SK-N-SH (cell line): ENCODE results near the gene DBNL. TPM values are rescaled to one million over a fixed set of nuclear protein-coding genes. Genes with fewer than 3 reads are reported as not detected.
A peak's percentile ranks its signal among the peaks of the same experiment; 100 is the strongest.

Experiments
- CTCF ChIA-PET: fragments of 300-600, 350-600 bp; formaldehyde crosslinking; extraction: SDS; loops from one replicate; lab custom pipeline; 2021; lab: Yijun Ruan, JAX
- POLR2A ChIA-PET: fragments of 350-600 bp; sonication (Branson Sonifier 250); formaldehyde crosslinking; extraction: SDS; loops from one replicate; lab custom pipeline; 2020; ENCODE audit warnings: antibody characterized with exemption, inconsistent platforms; lab: Yijun Ruan, JAX
- DNase-seq: peaks from one replicate; pipeline ENCODE4 v3.0.0; 2012
- H2AFZ ChIP-seq: fragments of 200-600 bp; sonication (generic); 2 replicates; pipeline ENCODE4 v1.8.1; 2016; ENCODE audit warnings: antibody characterized with exemption, mild to moderate bottlenecking, low read depth
- H3F3A ChIP-seq: fragments of 200-600 bp; sonication (generic); replicated peaks from 2 replicates; pipeline ENCODE3; 2016; ENCODE audit warnings: antibody characterized with exemption, mild to moderate bottlenecking; ENCODE audit not compliant: insufficient read depth
- H3K27ac ChIP-seq, 2 experiments: fragments of 200-500 bp in 1 of 2; fragments of 200-600 bp in 1 of 2; sonication (Bioruptor generic) in 1 of 2; sonication (generic), shearing (Covaris generic) in 1 of 2; 2 replicates each; pipeline versions ENCODE4 v1.5.1 to v1.6.1; 2014 to 2016; ENCODE audit warnings: low read depth in 2 of 2, inconsistent platforms in 1 of 2, low read length in 1 of 2, mild to moderate bottlenecking in 1 of 2, mixed read lengths in 1 of 2
- H3K27me3 ChIP-seq: fragments of 200-600 bp; sonication (generic), shearing (Covaris generic); 2 replicates; pipeline ENCODE4 v1.6.1; 2016; ENCODE audit warnings: mixed run types; ENCODE audit not compliant: insufficient read depth
- H3K36me3 ChIP-seq, 2 experiments: fragments of 200-500 bp in 1 of 2; fragments of 200-600 bp in 1 of 2; sonication (Bioruptor generic) in 1 of 2; sonication (generic) in 1 of 2; replicated peaks in 1 of 2; 2 replicates each; pipeline versions ENCODE3 to v1.5.1; 2014 to 2016; ENCODE audit warnings: low read length in 1 of 2, mild to moderate bottlenecking in 1 of 2; ENCODE audit not compliant: insufficient read depth in 2 of 2, control insufficient read depth in 1 of 2
- H3K4me1 ChIP-seq, 2 experiments: fragments of 200-500 bp in 1 of 2; fragments of 200-600 bp in 1 of 2; sonication (Bioruptor generic) in 1 of 2; sonication (generic), shearing (Covaris generic) in 1 of 2; 2 replicates each; pipeline versions ENCODE4 v1.5.1 to v1.6.1; 2014 to 2016; ENCODE audit warnings: low read depth in 1 of 2, low read length in 1 of 2, mixed run types in 1 of 2; ENCODE audit not compliant: insufficient read depth in 2 of 2, control insufficient read depth in 1 of 2
- H3K4me2 ChIP-seq: fragments of 200-600 bp; sonication (generic), shearing (Covaris generic); 2 replicates; pipeline ENCODE4 v1.6.1; 2017; ENCODE audit warnings: mixed run types
- H3K4me3 ChIP-seq, 2 experiments: fragments of 200-500 bp in 1 of 2; fragments of 200-600 bp in 1 of 2; sonication (Bioruptor generic) in 1 of 2; sonication (generic), shearing (Covaris generic) in 1 of 2; 2 replicates each; pipeline versions ENCODE4 v1.5.1 to v1.8.1; 2014 to 2016; ENCODE audit warnings: low read depth in 2 of 2, inconsistent platforms in 1 of 2, low read length in 1 of 2, mild to moderate bottlenecking in 1 of 2, mixed read lengths in 1 of 2, moderate library complexity in 1 of 2
- H3K79me2 ChIP-seq: fragments of 200-600 bp; sonication (generic); 2 replicates; pipeline ENCODE4 v1.8.1; 2017; ENCODE audit warnings: mild to moderate bottlenecking; ENCODE audit not compliant: insufficient read depth
- H3K9ac ChIP-seq: fragments of 200-600 bp; sonication (generic); 2 replicates; pipeline ENCODE4 v1.6.1; 2017; ENCODE audit warnings: mixed run types
- H3K9me2 ChIP-seq: fragments of 200-600 bp; sonication (generic); 2 replicates; pipeline ENCODE4 v1.6.1; 2017; ENCODE audit warnings: mixed run types
- H3K9me3 ChIP-seq: fragments of 200-600 bp; sonication (generic); 2 replicates; pipeline ENCODE4 v1.6.1; 2017; ENCODE audit warnings: mixed run types, mild to moderate bottlenecking, moderate library complexity
- H4K20me1 ChIP-seq: fragments of 200-600 bp; sonication (generic); 2 replicates; pipeline ENCODE4 v1.6.1; 2017; ENCODE audit warnings: mild to moderate bottlenecking, mixed run types; ENCODE audit not compliant: insufficient read depth
- CHD2 ChIP-seq: fragments of 150-350 bp; IDR thresholded peaks from 2 replicates; pipeline ENCODE4 v1.6.1; 2018; ENCODE audit warnings: low read length; ENCODE audit not compliant: partially characterized antibody
- CTCF ChIP-seq: fragments of 200-600 bp; sonication (generic); IDR thresholded peaks from 2 replicates; pipeline ENCODE4 v1.6.1; 2017; ENCODE audit warnings: antibody characterized with exemption, mild to moderate bottlenecking, moderate library complexity
- GATA2 ChIP-seq: sonication (generic); formaldehyde crosslinking; IDR thresholded peaks from 2 replicates; pipeline ENCODE4 v1.5.0; 2020; ENCODE audit warnings: mild to moderate bottlenecking, missing genetic modification reagents
- JUND ChIP-seq: IDR thresholded peaks from 2 replicates; pipeline ENCODE4 v1.4.0; 2012
- MEF2A ChIP-seq: IDR thresholded peaks from 2 replicates; pipeline ENCODE4 v1.4.0; 2012; ENCODE audit warnings: low read depth, borderline replicate concordance
- NFIC ChIP-seq: IDR thresholded peaks from 2 replicates; pipeline ENCODE4 v1.4.0; 2012; ENCODE audit warnings: borderline replicate concordance
- POLR2AphosphoS5 ChIP-seq: IDR thresholded peaks from 2 replicates; pipeline ENCODE4 v1.6.1; 2012; ENCODE audit warnings: low read depth, low read length
- RAD21 ChIP-seq: IDR thresholded peaks from 2 replicates; pipeline ENCODE4 v1.6.1; 2012; ENCODE audit warnings: mild to moderate bottlenecking, low read length
- RCOR1 ChIP-seq: fragments of 150-350 bp; IDR thresholded peaks from 2 replicates; pipeline ENCODE4 v1.6.1; 2017; ENCODE audit warnings: antibody characterized with exemption, low read length
- SIN3A ChIP-seq: IDR thresholded peaks from 2 replicates; pipeline ENCODE4 v1.6.1; 2012; ENCODE audit warnings: low read depth, mild to moderate bottlenecking, low read length, moderate library complexity, borderline replicate concordance
- SMC3 ChIP-seq: IDR thresholded peaks from 2 replicates; pipeline ENCODE4 v1.6.1; 2012; ENCODE audit warnings: low read depth, low read length, improper control_type of control experiment
- TEAD4 ChIP-seq: IDR thresholded peaks from 2 replicates; pipeline ENCODE4 v1.4.0; 2012; ENCODE audit warnings: mild to moderate bottlenecking, borderline replicate concordance; ENCODE audit not compliant: insufficient read depth
- YY1 ChIP-seq: IDR thresholded peaks from 2 replicates; pipeline ENCODE4 v1.4.0; 2012; ENCODE audit warnings: low read depth, mild to moderate bottlenecking
- WGBS: methylation state at CpG from one replicate; pipeline ENCODE4 v1.1.6; 2017; ENCODE audit warnings: low lambda C conversion rate; 5-methylcytosine and 5-hydroxymethylcytosine counted together
- polyA plus RNA-seq, 3 experiments: library from polyadenylated mRNA; depleted of rRNA; stranded (reverse); fragments of >200 nt; gene quantifications; 2 replicates each; pipeline ENCODE4 v1.2.3, GENCODE V29; 2012

The DBNL gene
- polyA plus RNA-seq, 1 of the 3 experiments (the other 2 are of a cell fraction) = 244 TPM

- no peak overlapping the region for H3K27ac ChIP-seq
- CTCF ChIA-PET = interaction anchor here (0.8 to 2.6 kb wide), 11 partner anchors 17 to 497 kb away, joined by 3 to 21 read pairs (median 6); partner anchors contain the start of gene STK17A
- POLR2A ChIA-PET = interaction anchor here (0.7 to 1.9 kb wide), 8 partner anchors 10 to 132 kb away, joined by 3 to 8 read pairs (median 3); partner anchors contain the start of genes POLD2 and YKT6
- H3K4me2 ChIP-seq = no peak overlapping the region
- peaks cover 46% of the 10 kb centered on the region for H3F3A ChIP-seq
- peak; percentile 73 for DNase-seq
- peaks cover 10 to 54% of the 10 kb centered on the region in 2 experiments for H3K4me1 ChIP-seq
- no peaks in the 10 kb centered on the region for H3K9me3 ChIP-seq
- no peaks in the 10 kb centered on the region for H3K79me2 ChIP-seq
- no peak overlapping the region for H3K4me3 ChIP-seq
- no peaks in the 10 kb centered on the region for H4K20me1 ChIP-seq
- 31% methylated on average over 7 of the region's 7 CpGs for WGBS
- no peak overlapping the region for H3K9ac ChIP-seq
- no peaks in the 10 kb centered on the region for H3K27me3 ChIP-seq
- peaks cover 0 to 3% of the 10 kb centered on the region in 2 experiments for H3K36me3 ChIP-seq
- peak; percentile 10 for TF ChIP-seq CHD2
- TF ChIP-seq RAD21 = no peak
- peak; percentile 62 for TF ChIP-seq POLR2AphosphoS5
- TF ChIP-seq SMC3 = no peak
- TF ChIP-seq YY1 = no peak
- no peak for TF ChIP-seq RCOR1
- TF ChIP-seq CTCF = 0 out of 2 replicates have a peak, but pooled peaks have one; percentile 8
- TF ChIP-seq MEF2A = no peak
- peak; percentile 11; the same call in 1 of the 2 replicates for TF ChIP-seq JUND
- no peak for TF ChIP-seq SIN3A
- TF ChIP-seq GATA2 (CRISPR knock-in tag) = peak; percentile 68
- TF ChIP-seq NFIC = peak; percentile 87
- H2AFZ ChIP-seq = no peak overlapping the region
- no peaks in the 10 kb centered on the region for H3K9me2 ChIP-seq
Measured at GRCh38 chr7:44068054-44068453, 23.6 kb downstream of the DBNL start.

GRCh38 chr7:44071726-44072363 is 27.3 kb downstream of the DBNL start:
- peaks cover 5 to 30% of the 10 kb centered on the region in 2 experiments for H3K4me1 ChIP-seq
- TF ChIP-seq TEAD4 = no peak
- TF ChIP-seq, all 33 proteins: peak for 0
- Histone ChIP-seq H3F3A (peaks cover 50% of the 10 kb centered on the region), H3K4me2 (peak overlapping the region; percentile 13; the same call in 1 of the 2 replicates), H3K4me3 (no peak overlapping the region), H3K27ac (peak overlapping the region; percentile 7 to 55; a peak in 3 of 4 replicates), H3K27me3 (no peaks in the 10 kb centered on the region), H3K36me3 (peaks cover 6 to 29% of the 10 kb centered on the region in 2 experiments), H3K9me2 (no peaks in the 10 kb centered on the region), H4K20me1 (no peaks in the 10 kb centered on the region), H2AFZ (no peak overlapping the region), H3K9me3 (no peaks in the 10 kb centered on the region), H3K79me2 (no peaks in the 10 kb centered on the region), H3K9ac (no peak overlapping the region; the same call in 1 of the 2 replicates)
- ChIA-PET POLR2A (interaction anchor here (0.6 to 1.9 kb wide), 8 partner anchors 8 to 131 kb away, joined by 3 to 6 read pairs (median 4); partner anchors contain the start of genes DBNL and YKT6), CTCF (interaction anchor here (0.7 to 4.4 kb wide), 30 partner anchors 8 to 493 kb away, joined by 3 to 68 read pairs (median 5); partner anchors contain the start of genes GCK, POLD2 and YKT6)
- WGBS = 69% methylated on average over 9 of the region's 9 CpGs
- DNase-seq = no peak
